Gastrocnemius medialis (tissue), 4 donors: ENCODE results near the gene KRTAP10-6. TPM values are rescaled to one million over a fixed set of nuclear protein-coding genes. Genes with fewer than 3 reads are reported as not detected.

Experiments
- ATAC-seq, 2 donors: fragments of 150-250 bp; one replicate each; pipeline ENCODE4 v1.9.1; 2016
- DNase-seq, 2 donors: peaks; one replicate each; pipeline ENCODE4 v3.0.0-alpha.2; 2019
- H3K27ac ChIP-seq, 4 donors: fragments of 200-600 bp; sonication (generic); 1 replicate in 1 of 4; 2 replicates in 3 of 4; pipeline ENCODE4 v1.5.1; 2016 to 2018; ENCODE audit warnings: mild to moderate bottlenecking in 2 of 4, moderate library complexity in 1 of 4
- H3K27me3 ChIP-seq, 3 donors: fragments of 200-600 bp; sonication (generic) in 2 of 3; 1 replicate in 1 of 3; 2 replicates in 2 of 3; pipeline versions ENCODE4 v1.5.1 to v1.6.0; 2016 to 2019; ENCODE audit warnings: mild to moderate bottlenecking in 1 of 3, moderate library complexity in 1 of 3
- H3K36me3 ChIP-seq, 2 donors: fragments of 200-600 bp; sonication (generic) in 1 of 2; one replicate each; pipeline ENCODE4 v1.5.1; 2017 to 2018
- H3K4me1 ChIP-seq, 2 donors: fragments of 200-600 bp; sonication (generic) in 1 of 2; one replicate each; pipeline ENCODE4 v1.5.1; 2016 to 2017; ENCODE audit warnings: mild to moderate bottlenecking in 2 of 2
- H3K4me3 ChIP-seq, 4 donors: fragments of 200-600 bp; sonication (generic) in 3 of 4; 1 replicate in 1 of 4; 2 replicates in 3 of 4; pipeline ENCODE4 v1.5.1; 2016 to 2019; ENCODE audit warnings: mild to moderate bottlenecking in 2 of 4
- H3K9me3 ChIP-seq, 3 donors: fragments of 200-600 bp; sonication (generic) in 2 of 3; 1 replicate in 1 of 3; 2 replicates in 2 of 3; pipeline ENCODE4 v1.5.1; 2016 to 2019
- CTCF ChIP-seq, 5 experiments: fragments of 450-650 bp in 3 of 5; fragments of 200-600 bp in 2 of 5; sonication (generic) in 2 of 5; IDR thresholded peaks in 4 of 5; conservative IDR thresholded peaks in 1 of 5; 1 replicate in 4 of 5; 2 replicates in 1 of 5; pipeline ENCODE4 v1.5.1; 2016 to 2019; ENCODE audit warnings: antibody characterized with exemption in 5 of 5, mild to moderate bottlenecking in 3 of 5, moderate library complexity in 3 of 5
- POLR2A ChIP-seq, 2 donors: fragments of 450-650 bp; IDR thresholded peaks; one replicate each; pipeline ENCODE4 v1.6.1; 2017; ENCODE audit warnings: antibody characterized with exemption in 2 of 2, mild to moderate bottlenecking in 2 of 2, moderate library complexity in 2 of 2
- in situ Hi-C, 4 donors: fragments of 200-750 bp; cut with MboI; loops; one replicate each; pipeline versions ENCODE4 v1.15.0 to v1.8.0; 2017; ENCODE audit warnings: low sequenced_read_pairs in 4 of 4
- intact Hi-C: fragments of 100-400 bp; cut with DNase I; formaldehyde crosslinking; loops from one replicate; pipeline ENCODE4 v1.15.1; 2023; ENCODE audit warnings: low total_unique reads
- total RNA-seq, 4 donors: library from RNA; depleted of rRNA; stranded (reverse); fragments of >200 nt; gene quantifications; one replicate each; pipeline versions ENCODE4 v1.1.0 to v1.2.3, GENCODE V29; 2016

Gene KRTAP10-6
- total RNA-seq, 4 donors from 2014 or later = not detected

GRCh38 chr21:44637018-44637850 is 44.9 kb upstream of the KRTAP10-6 start, which contains the start of gene KRTAP10-10:
TSS of gene KRTAP10-10 (plus strand) at chr21:44637356. CDS start at chr21:44637418, 62 bp downstream.
- ATAC-seq = no peak
- H3K36me3 ChIP-seq = no peaks in the 10 kb centered on the region

GRCh38 chr21:44636209-44637017 is 44.1 kb upstream of the KRTAP10-6 start:
- DNase-seq (no peak), ATAC-seq (no peak)
- in situ Hi-C loops (no loop called here), intact Hi-C loops (no loop called here)
- Histone ChIP-seq H3K4me3 (no peak overlapping the region), H3K4me1 (no peaks in the 10 kb centered on the region), H3K9me3 (no peaks in the 10 kb centered on the region), H3K36me3 (no peaks in the 10 kb centered on the region), H3K27me3 (peaks cover 9% of the 10 kb centered on the region in 3 donors), H3K27ac (no peak overlapping the region)
- TF ChIP-seq POLR2A (IDR thresholded peaks at IDR 0.05) (no peak), CTCF (IDR thresholded peaks at IDR 0.05 in 4 of 5, conservative IDR thresholded peaks at IDR 0.05 in 1 of 5) (no peak)

More at GRCh38 chr21:44637018-44637850, 44.9 kb upstream of the KRTAP10-6 start, which contains the start of gene KRTAP10-10:
- TF ChIP-seq POLR2A (IDR thresholded peaks at IDR 0.05) (no peak), CTCF (IDR thresholded peaks at IDR 0.05 in 4 of 5, conservative IDR thresholded peaks at IDR 0.05 in 1 of 5) (no peak)
- intact Hi-C loops = no loop called here
- Histone ChIP-seq H3K4me1 (no peaks in the 10 kb centered on the region), H3K27ac (no peak within 1 kb of the TSS), H3K27me3 (peaks cover 9% of the 10 kb centered on the region in 3 donors), H3K4me3 (no peak within 1 kb of the TSS), H3K9me3 (no peaks in the 10 kb centered on the region)
- in situ Hi-C loops = no loop called here
- no peak for DNase-seq

GRCh38 chr21:44632067-44632466 is 39.8 kb upstream of the KRTAP10-6 start:
- no peak overlapping the region for H3K27ac ChIP-seq
- no peak overlapping the region for H3K4me3 ChIP-seq
- ATAC-seq (no peak), DNase-seq (no peak)
- no peak for TF ChIP-seq CTCF (IDR thresholded peaks at IDR 0.05 in 4 of 5, conservative IDR thresholded peaks at IDR 0.05 in 1 of 5)
- no peak for TF ChIP-seq POLR2A (IDR thresholded peaks at IDR 0.05)
- no peaks in the 10 kb centered on the region for H3K9me3 ChIP-seq
- peaks cover 0 to 16% (median 8%) of the 10 kb centered on the region in 3 donors for H3K27me3 ChIP-seq
- no peaks in the 10 kb centered on the region for H3K4me1 ChIP-seq
- intact Hi-C loops (no loop called here), in situ Hi-C loops (no loop called here)
- H3K36me3 ChIP-seq = no peaks in the 10 kb centered on the region

- H3K4me3 ChIP-seq = no peak overlapping the region
- no peak overlapping the region for H3K27ac ChIP-seq
- H3K4me1 ChIP-seq = no peaks in the 10 kb centered on the region
- H3K9me3 ChIP-seq = no peaks in the 10 kb centered on the region
- no peak for ATAC-seq
- in situ Hi-C loops (no loop called here), intact Hi-C loops (no loop called here)
- no peak for TF ChIP-seq POLR2A (IDR thresholded peaks at IDR 0.05)
- no peak for TF ChIP-seq CTCF (IDR thresholded peaks at IDR 0.05 in 4 of 5, conservative IDR thresholded peaks at IDR 0.05 in 1 of 5)
- H3K27me3 ChIP-seq = peaks cover 0 to 16% (median 14%) of the 10 kb centered on the region in 3 donors
- H3K36me3 ChIP-seq = no peaks in the 10 kb centered on the region
- no peak for DNase-seq
These were observed 38.1 kb upstream of the KRTAP10-6 start for GRCh38 chr21:44630440-44630839.
